ENCODE results near the gene SMG5. TPM values are rescaled to one million over a fixed set of nuclear protein-coding genes. Genes with fewer than 3 reads are reported as not detected.

SMG5 gene
- total RNA-seq, 1 experiment from 2014 or later: 155 TPM

- H3K4me3 Mint-ChIP-seq (ENCODE audit: unreplicated experiment): no peak overlapping the region
- H3K4me1 Mint-ChIP-seq (ENCODE audit: low read depth, unreplicated experiment): no peaks in the 10 kb centered on the region
- DNase-seq: no peak
- no peak for TF ChIP-seq CTCF (IDR thresholded peaks at IDR 0.05; ENCODE audit: insufficient read depth in 1 of 2, low read depth in 1 of 2, low read length in 1 of 2, severe bottlenecking in 1 of 2, unreplicated experiment in 1 of 2)
- no peak overlapping the region for H3K4me3 ChIP-seq (ENCODE audit: low read depth, low read length)
- no TSS peak for BruUV-seq (replicated peaks)
- intact Hi-C loops (cut with micrococcal nuclease; ENCODE audit: unreplicated experiment): no loop called here
- ChIA-PET POLR2A (no interaction called here), CTCF (no interaction called here)
- no peak overlapping the region for H3K27ac Mint-ChIP-seq (ENCODE audit: unreplicated experiment)
- no peaks in the 10 kb centered on the region for H3K9me3 Mint-ChIP-seq (ENCODE audit: unreplicated experiment)
- H3K36me3 Mint-ChIP-seq (ENCODE audit: insufficient read depth, unreplicated experiment): peaks cover 36% of the 10 kb centered on the region
- no peaks in the 10 kb centered on the region for H3K9me3 ChIP-seq
- H3K27me3 Mint-ChIP-seq (ENCODE audit: insufficient read depth, unreplicated experiment): no peaks in the 10 kb centered on the region
- no peaks in the 10 kb centered on the region; the same call in none of the 2 replicates for H3K36me3 ChIP-seq (ENCODE audit: control insufficient read depth, insufficient read depth, low read length)
- peaks cover 8% of the 10 kb centered on the region; the same call in 1 of the 2 replicates for H3K4me1 ChIP-seq
- H3K27me3 ChIP-seq (replicated peaks; ENCODE audit: control insufficient read depth, insufficient read depth, low read length): no peaks in the 10 kb centered on the region
These were observed 55.8 kb downstream of the SMG5 start for GRCh38 chr1:156226782-156227181.

- no peak for DNase-seq
- H3K9me3 ChIP-seq: no peaks in the 10 kb centered on the region
- peaks cover 6% of the 10 kb centered on the region; the same call in 1 of the 2 replicates for H3K4me1 ChIP-seq
- BruUV-seq (replicated peaks): no TSS peak
- Mint-ChIP-seq H3K4me3 (ENCODE audit: unreplicated experiment) (no peak overlapping the region), H3K27me3 (ENCODE audit: insufficient read depth, unreplicated experiment) (no peaks in the 10 kb centered on the region), H3K4me1 (ENCODE audit: low read depth, unreplicated experiment) (peaks cover 2% of the 10 kb centered on the region), H3K9me3 (ENCODE audit: unreplicated experiment) (no peaks in the 10 kb centered on the region), H3K36me3 (ENCODE audit: insufficient read depth, unreplicated experiment) (peaks cover 42% of the 10 kb centered on the region), H3K27ac (ENCODE audit: unreplicated experiment) (no peak overlapping the region)
- POLR2A ChIA-PET: no interaction called here
- CTCF ChIA-PET: interaction anchor here (2.2 to 3.6 kb wide), 3 partner anchors 57 to 84 kb away, joined by 22 to 73 read pairs (median 55); partner anchors contain the start of genes SMG5 and TMEM79
- intact Hi-C loops (cut with micrococcal nuclease; ENCODE audit: unreplicated experiment): no loop called here
- H3K36me3 ChIP-seq (ENCODE audit: control insufficient read depth, insufficient read depth, low read length): no peaks in the 10 kb centered on the region; the same call in none of the 2 replicates
- no peak for TF ChIP-seq CTCF (IDR thresholded peaks at IDR 0.05; ENCODE audit: insufficient read depth in 1 of 2, low read depth in 1 of 2, low read length in 1 of 2, severe bottlenecking in 1 of 2, unreplicated experiment in 1 of 2)
- no peak overlapping the region for H3K4me3 ChIP-seq (ENCODE audit: low read depth, low read length)
- H3K27me3 ChIP-seq (replicated peaks; ENCODE audit: control insufficient read depth, insufficient read depth, low read length): no peaks in the 10 kb centered on the region
These were observed 56.5 kb downstream of the SMG5 start for GRCh38 chr1:156226116-156226538.

GRCh38 chr1:156225677-156226014 is 57.0 kb downstream of the SMG5 start:
- Mint-ChIP-seq H3K36me3 (ENCODE audit: insufficient read depth, unreplicated experiment) (peaks cover 46% of the 10 kb centered on the region), H3K27me3 (ENCODE audit: insufficient read depth, unreplicated experiment) (no peaks in the 10 kb centered on the region), H3K27ac (ENCODE audit: unreplicated experiment) (no peak overlapping the region), H3K9me3 (ENCODE audit: unreplicated experiment) (no peaks in the 10 kb centered on the region), H3K4me1 (ENCODE audit: low read depth, unreplicated experiment) (peaks cover 6% of the 10 kb centered on the region), H3K4me3 (ENCODE audit: unreplicated experiment) (no peak overlapping the region)
- no TSS peak for BruUV-seq (replicated peaks)
- Histone ChIP-seq H3K4me3 (ENCODE audit: low read depth, low read length) (no peak overlapping the region), H3K4me1 (peaks cover 6% of the 10 kb centered on the region; the same call in 1 of the 2 replicates), H3K36me3 (ENCODE audit: control insufficient read depth, insufficient read depth, low read length) (no peaks in the 10 kb centered on the region; the same call in none of the 2 replicates), H3K9me3 (no peaks in the 10 kb centered on the region), H3K27me3 (replicated peaks; ENCODE audit: control insufficient read depth, insufficient read depth, low read length) (no peaks in the 10 kb centered on the region)
- no peak for TF ChIP-seq CTCF (IDR thresholded peaks at IDR 0.05; ENCODE audit: insufficient read depth in 1 of 2, low read depth in 1 of 2, low read length in 1 of 2, severe bottlenecking in 1 of 2, unreplicated experiment in 1 of 2)
- ChIA-PET CTCF (interaction anchor here (0.6 to 3.6 kb wide), 22 partner anchors 12 to 241 kb away, joined by 3 to 73 read pairs (median 7); partner anchors contain the start of genes LMNA, MEX3A, PMF1 and SLC25A44), POLR2A (interaction anchor here (0.6 to 1.4 kb wide), 4 partner anchors 12 to 84 kb away, joined by 3 to 24 read pairs (median 8); partner anchors contain the start of gene PMF1)
- DNase-seq: no peak
- intact Hi-C loops (cut with micrococcal nuclease; ENCODE audit: unreplicated experiment): loop anchor here (1.0 to 2.0 kb wide), 5 partner anchors 44 to 139 kb away; no protein-coding TSS in a partner anchor
